DOHH2 (cell line): Measurements from ENCODE around the gene TBCD.

Experiments used
- CTCF ChIP-seq: fragments of 200-600 bp; sonication (generic); IDR thresholded peaks from one replicate; pipeline ENCODE4 v1.5.1; 2014; ENCODE audit warnings: antibody characterized with exemption, mild to moderate bottlenecking, low read depth, low read length; ENCODE audit not compliant: poor library complexity, severe bottlenecking
- EZH2phosphoT487 ChIP-seq: fragments of 200-600 bp; sonication (generic); IDR thresholded peaks from 2 replicates; pipeline ENCODE4 v1.6.1; 2017; ENCODE audit warnings: borderline replicate concordance, mild to moderate bottlenecking, antibody characterized with exemption, low read length, moderate library complexity, mixed read lengths

GRCh38 chr17:82798752-82799151, 46.9 kb downstream of the TBCD start:
- TF ChIP-seq CTCF, result no peak
- TF ChIP-seq EZH2phosphoT487, result no peak
